Measurements from ENCODE around the gene NEU2. TPM values are rescaled to one million over a fixed set of nuclear protein-coding genes. Genes with fewer than 3 reads are reported as not detected.
"Not testable (repeated sequence)": the region's sequence is repeated elsewhere in the genome, so short reads cannot be mapped to it uniquely, and the experiment has no call there.

Gene NEU2
- total RNA-seq, 5 donors from 2014 or later (not counting 1 experiment from before 2014, with no cell fraction given), result not detected

- H3K36me3 Mint-ChIP-seq, result no peaks in the 10 kb centered on the region
- ATAC-seq (replicated peaks in 1 of 4) (no peak), DNase-seq (no peak)
- peaks cover 0 to 6% (median 4%) of the 10 kb centered on the region in 3 donors for H3K9me3 Mint-ChIP-seq
- no peaks in the 10 kb centered on the region for H3K27me3 Mint-ChIP-seq
- no peak overlapping the region for H3K27ac Mint-ChIP-seq
- no peak overlapping the region for H3K4me3 Mint-ChIP-seq
- 100% methylated on average over 1 of the region's 1 CpG for whole genome bisulfite sequencing (ENCODE audit: insufficient coverage)
- H3K27ac ChIP-seq (ENCODE audit: low read length), result no peak overlapping the region
- H3K27me3 ChIP-seq (replicated peaks in 1 of 2; ENCODE audit: control insufficient read depth in 2 of 2, extremely low read depth in 1 of 2, insufficient read depth in 2 of 2, low read length in 1 of 2), result peaks cover 0 to 8% of the 10 kb centered on the region in 2 experiments
- ChIA-PET CTCF (no interaction called here), POLR2A (no interaction called here)
- H3K4me1 Mint-ChIP-seq, result no peaks in the 10 kb centered on the region
- H3K4me1 ChIP-seq (ENCODE audit: control insufficient read depth in 1 of 2, extremely low read depth in 1 of 2, insufficient read depth in 2 of 2, low read length in 2 of 2), result no peaks in the 10 kb centered on the region
- no peaks in the 10 kb centered on the region for H3K9me3 ChIP-seq
- no peaks in the 10 kb centered on the region for H3K36me3 ChIP-seq (ENCODE audit: control insufficient read depth in 2 of 2, extremely low read depth in 1 of 2, insufficient read depth in 1 of 2, low read length in 1 of 2)
- no peak overlapping the region for H3K4me3 ChIP-seq (ENCODE audit: control insufficient read depth in 1 of 2, extremely low read depth in 1 of 2, low read length in 1 of 2)
These were observed 17.3 kb upstream of the NEU2 start for GRCh38 chr2:233015019-233015645.

DNA sequence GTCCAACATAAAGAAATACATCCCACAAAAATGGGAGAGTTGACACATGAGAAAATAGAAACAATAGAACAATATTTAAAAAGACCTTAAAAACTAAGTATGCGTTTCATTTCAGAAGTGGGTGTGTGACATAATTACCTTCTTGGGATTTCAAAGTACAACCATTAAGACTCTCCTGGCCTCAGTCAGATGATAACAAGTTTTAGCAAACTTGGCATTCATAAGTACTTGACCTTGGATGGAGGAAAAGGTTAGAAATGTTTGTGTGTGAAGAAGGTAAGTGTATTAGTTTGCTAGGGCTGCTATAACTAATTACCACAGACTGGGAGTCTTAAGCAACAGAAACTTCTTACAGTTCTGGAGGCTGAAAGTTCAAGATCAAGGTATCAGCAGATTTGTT is 14.5 kb upstream of the NEU2 start:
- WGBS (ENCODE audit: insufficient coverage), result no CpG with 5 or more reads among the region's 1 CpG
- no peaks in the 10 kb centered on the region for H3K4me1 ChIP-seq (ENCODE audit: control insufficient read depth in 1 of 2, extremely low read depth in 1 of 2, insufficient read depth in 2 of 2, low read length in 2 of 2)
- ChIA-PET POLR2A (interaction anchor here in 1 of 2 donors (1.1 kb wide), 1 partner anchor 10 kb away, joined by 4 read pairs; no protein-coding TSS in a partner anchor), CTCF (no interaction called here)
- Mint-ChIP-seq H3K4me1 (no peaks in the 10 kb centered on the region), H3K9me3 (peaks cover 0 to 6% (median 4%) of the 10 kb centered on the region in 3 donors), H3K36me3 (no peaks in the 10 kb centered on the region), H3K27ac (no peak overlapping the region), H3K4me3 (no peak overlapping the region), H3K27me3 (no peaks in the 10 kb centered on the region)
- ATAC-seq (replicated peaks in 1 of 4), result no peak
- no peaks in the 10 kb centered on the region for H3K36me3 ChIP-seq (ENCODE audit: control insufficient read depth in 2 of 2, extremely low read depth in 1 of 2, insufficient read depth in 1 of 2, low read length in 1 of 2)
- H3K27ac ChIP-seq (ENCODE audit: low read length), result no peak overlapping the region
- H3K9me3 ChIP-seq, result no peaks in the 10 kb centered on the region
- H3K27me3 ChIP-seq (replicated peaks in 1 of 2; ENCODE audit: control insufficient read depth in 2 of 2, extremely low read depth in 1 of 2, insufficient read depth in 2 of 2, low read length in 1 of 2), result no peaks in the 10 kb centered on the region
- no peak for DNase-seq
- H3K4me3 ChIP-seq (ENCODE audit: control insufficient read depth in 1 of 2, extremely low read depth in 1 of 2, low read length in 1 of 2), result no peak overlapping the region

GRCh38 chr2:233019610-233020009 is 12.9 kb upstream of the NEU2 start:
- H3K4me3 ChIP-seq (ENCODE audit: control insufficient read depth in 1 of 2, extremely low read depth in 1 of 2, low read length in 1 of 2); H3K4me3 Mint-ChIP-seq; H3K27me3 Mint-ChIP-seq; H3K27ac ChIP-seq (ENCODE audit: low read length); H3K27ac Mint-ChIP-seq; ATAC-seq (replicated peaks in 1 of 4); H3K9me3 Mint-ChIP-seq; H3K4me1 ChIP-seq (ENCODE audit: control insufficient read depth in 1 of 2, extremely low read depth in 1 of 2, insufficient read depth in 2 of 2, low read length in 2 of 2); CTCF ChIA-PET; POLR2A ChIA-PET; H3K36me3 Mint-ChIP-seq; DNase-seq; H3K9me3 ChIP-seq; H3K36me3 ChIP-seq (ENCODE audit: control insufficient read depth in 2 of 2, extremely low read depth in 1 of 2, insufficient read depth in 1 of 2, low read length in 1 of 2); H3K4me1 Mint-ChIP-seq: not testable (repeated sequence)
- H3K27me3 ChIP-seq (replicated peaks in 1 of 2; ENCODE audit: control insufficient read depth in 2 of 2, extremely low read depth in 1 of 2, insufficient read depth in 2 of 2, low read length in 1 of 2), result peaks cover 0 to 12% of the 10 kb centered on the region in 2 experiments
- WGBS (ENCODE audit: insufficient coverage), result no CpG with 5 or more reads among the region's 4 CpGs

GRCh38 chr2:233020454-233020853 is 12.0 kb upstream of the NEU2 start:
- H3K4me3 ChIP-seq (ENCODE audit: control insufficient read depth in 1 of 2, extremely low read depth in 1 of 2, low read length in 1 of 2), result no peak overlapping the region
- no peaks in the 10 kb centered on the region for H3K9me3 ChIP-seq
- ChIA-PET CTCF (no interaction called here), POLR2A (no interaction called here)
- WGBS (ENCODE audit: insufficient coverage), result 89% methylated on average over 2 of the region's 2 CpGs
- no peaks in the 10 kb centered on the region for H3K4me1 ChIP-seq (ENCODE audit: control insufficient read depth in 1 of 2, extremely low read depth in 1 of 2, insufficient read depth in 2 of 2, low read length in 2 of 2)
- no peaks in the 10 kb centered on the region for H3K36me3 ChIP-seq (ENCODE audit: control insufficient read depth in 2 of 2, extremely low read depth in 1 of 2, insufficient read depth in 1 of 2, low read length in 1 of 2)
- Mint-ChIP-seq H3K27ac (no peak overlapping the region), H3K36me3 (no peaks in the 10 kb centered on the region), H3K4me3 (no peak overlapping the region), H3K27me3 (no peaks in the 10 kb centered on the region), H3K9me3 (peaks cover 0 to 4% (median 2%) of the 10 kb centered on the region in 3 donors), H3K4me1 (no peaks in the 10 kb centered on the region)
- ATAC-seq (replicated peaks in 1 of 4) (no peak), DNase-seq (no peak)
- H3K27me3 ChIP-seq (replicated peaks in 1 of 2; ENCODE audit: control insufficient read depth in 2 of 2, extremely low read depth in 1 of 2, insufficient read depth in 2 of 2, low read length in 1 of 2), result peaks cover 0 to 13% of the 10 kb centered on the region in 2 experiments
- no peak overlapping the region for H3K27ac ChIP-seq (ENCODE audit: low read length)

- H3K4me1 ChIP-seq (ENCODE audit: control insufficient read depth in 1 of 2, extremely low read depth in 1 of 2, insufficient read depth in 2 of 2, low read length in 2 of 2), result no peaks in the 10 kb centered on the region
- Mint-ChIP-seq H3K4me1 (no peaks in the 10 kb centered on the region), H3K27me3 (no peaks in the 10 kb centered on the region), H3K36me3 (no peaks in the 10 kb centered on the region), H3K27ac (no peak overlapping the region), H3K9me3 (peaks cover 0 to 4% (median 0%) of the 10 kb centered on the region in 3 donors), H3K4me3 (no peak overlapping the region)
- H3K27ac ChIP-seq (ENCODE audit: low read length), result no peak overlapping the region
- no peak overlapping the region for H3K4me3 ChIP-seq (ENCODE audit: control insufficient read depth in 1 of 2, extremely low read depth in 1 of 2, low read length in 1 of 2)
- WGBS (ENCODE audit: insufficient coverage), result 75% methylated on average over 5 of the region's 8 CpGs
- H3K36me3 ChIP-seq (ENCODE audit: control insufficient read depth in 2 of 2, extremely low read depth in 1 of 2, insufficient read depth in 1 of 2, low read length in 1 of 2), result no peaks in the 10 kb centered on the region
- ChIA-PET CTCF (no interaction called here), POLR2A (no interaction called here)
- H3K9me3 ChIP-seq, result no peaks in the 10 kb centered on the region
- peaks cover 0 to 13% of the 10 kb centered on the region in 2 experiments for H3K27me3 ChIP-seq (replicated peaks in 1 of 2; ENCODE audit: control insufficient read depth in 2 of 2, extremely low read depth in 1 of 2, insufficient read depth in 2 of 2, low read length in 1 of 2)
- no peak for ATAC-seq (replicated peaks in 1 of 4)
- DNase-seq, result no peak
These were observed 10.7 kb upstream of the NEU2 start for GRCh38 chr2:233021771-233022170.

- WGBS (ENCODE audit: insufficient coverage), result 80% methylated on average over 7 of the region's 8 CpGs
- Mint-ChIP-seq H3K27me3 (no peaks in the 10 kb centered on the region), H3K4me3 (no peak overlapping the region), H3K36me3 (no peaks in the 10 kb centered on the region), H3K4me1 (no peaks in the 10 kb centered on the region), H3K27ac (no peak overlapping the region), H3K9me3 (peaks cover 0 to under 1% (median 0%) of the 10 kb centered on the region in 3 donors)
- Histone ChIP-seq H3K4me3 (ENCODE audit: control insufficient read depth in 1 of 2, extremely low read depth in 1 of 2, low read length in 1 of 2) (no peak overlapping the region), H3K27ac (ENCODE audit: low read length) (no peak overlapping the region), H3K27me3 (replicated peaks in 1 of 2; ENCODE audit: control insufficient read depth in 2 of 2, extremely low read depth in 1 of 2, insufficient read depth in 2 of 2, low read length in 1 of 2) (peaks cover 0 to 13% of the 10 kb centered on the region in 2 experiments), H3K9me3 (no peaks in the 10 kb centered on the region), H3K36me3 (ENCODE audit: control insufficient read depth in 2 of 2, extremely low read depth in 1 of 2, insufficient read depth in 1 of 2, low read length in 1 of 2) (no peaks in the 10 kb centered on the region), H3K4me1 (ENCODE audit: control insufficient read depth in 1 of 2, extremely low read depth in 1 of 2, insufficient read depth in 2 of 2, low read length in 2 of 2) (no peaks in the 10 kb centered on the region)
- ChIA-PET POLR2A (interaction anchor here in 1 of 2 donors (0.7 kb wide), 1 partner anchor 28 kb away, joined by 6 read pairs; no protein-coding TSS in a partner anchor), CTCF (no interaction called here)
- no peak for ATAC-seq (replicated peaks in 1 of 4)
- DNase-seq, result no peak
These were observed 9.9 kb upstream of the NEU2 start for GRCh38 chr2:233022561-233022960.
